RWPE2 (cell line): Measurements from ENCODE around the gene NIP7.

ENCODE experiments used
- ATAC-seq: fragments of 200-7000 bp; cut with Tn5 transposase; 3 replicates; pipeline ENCODE4 v1.9.1; 2021; ENCODE audit warnings: low read depth
- DNase-seq: peaks from one replicate; pipeline ENCODE4 v3.0.0-alpha.2; 2020; ENCODE audit warnings: low spot score
- H3K27ac ChIP-seq: fragments of 450-650 bp; 2 replicates; pipeline ENCODE4 v1.5.1; 2017; ENCODE audit warnings: mild to moderate bottlenecking; ENCODE audit not compliant: poor library complexity, severe bottlenecking
- H3K27me3 ChIP-seq: fragments of 250-450 bp; sonication (Bioruptor Pico); 2 replicates; pipeline ENCODE4 v1.5.1; 2021; ENCODE audit warnings: mild to moderate bottlenecking, moderate library complexity; ENCODE audit not compliant: insufficient read depth, poor library complexity, severe bottlenecking
- H3K36me3 ChIP-seq: fragments of 250-450 bp; sonication (Bioruptor Pico); 2 replicates; pipeline ENCODE4 v1.5.1; 2020; ENCODE audit warnings: low read depth, mild to moderate bottlenecking, moderate library complexity
- H3K4me1 ChIP-seq: fragments of 250-450 bp; sonication (Bioruptor Pico); 2 replicates; pipeline ENCODE4 v1.5.1; 2021; ENCODE audit warnings: mild to moderate bottlenecking, moderate library complexity; ENCODE audit not compliant: insufficient read depth, poor library complexity, severe bottlenecking
- H3K4me3 ChIP-seq: fragments of 250-450 bp; sonication (Bioruptor Pico); 2 replicates; pipeline ENCODE4 v1.5.1; 2021; ENCODE audit warnings: mild to moderate bottlenecking, moderate library complexity; ENCODE audit not compliant: severe bottlenecking
- H3K9me3 ChIP-seq: fragments of 250-450 bp; sonication (Bioruptor Pico); 2 replicates; pipeline ENCODE4 v1.5.1; 2021; ENCODE audit warnings: mild to moderate bottlenecking, moderate library complexity; ENCODE audit not compliant: severe bottlenecking
- TF ChIP-seq, protein P1 (sequence below): fragments of 450-650 bp; IDR thresholded peaks from one replicate; pipeline ENCODE4 v1.5.1; 2017; ENCODE audit warnings: mild to moderate bottlenecking, moderate library complexity; ENCODE audit not compliant: poor library complexity, severe bottlenecking

The NIP7 gene

DNA sequence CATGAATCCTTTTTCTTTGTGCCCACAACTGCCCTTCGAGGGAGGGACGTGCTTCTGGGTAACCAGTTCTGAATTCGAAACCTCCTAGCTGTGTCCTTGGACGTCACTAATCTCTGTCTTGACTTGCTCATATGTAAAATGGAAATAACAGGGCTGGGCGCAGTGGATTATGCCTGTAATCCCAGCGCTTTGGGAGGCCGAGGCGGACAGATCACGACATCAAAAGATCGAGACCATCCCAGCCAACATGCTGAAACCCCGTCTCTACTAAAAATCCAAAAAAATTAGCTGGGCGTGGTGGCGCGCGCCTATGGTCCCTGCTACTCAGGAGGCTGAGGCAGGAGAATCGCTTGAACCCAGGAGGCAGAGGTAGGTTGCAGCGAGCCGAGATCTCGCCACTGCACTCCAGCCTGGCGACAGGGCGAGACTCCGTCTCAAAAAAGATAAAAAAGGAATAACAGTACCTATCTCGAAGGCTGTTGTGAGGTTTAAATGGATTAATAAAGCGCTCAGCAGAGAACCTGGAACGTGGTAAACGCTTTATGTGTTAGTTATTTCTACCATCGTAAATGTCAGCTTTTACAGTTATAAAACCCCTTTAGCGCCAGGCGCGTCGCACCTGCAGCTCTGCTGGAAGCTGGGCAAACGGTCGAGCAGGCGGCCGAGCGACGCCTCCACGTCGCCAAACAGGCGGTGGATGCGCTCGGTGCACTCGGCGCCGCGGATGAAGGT, 849 bp upstream of the NIP7 start:
- TF ChIP-seq, protein P1, sequence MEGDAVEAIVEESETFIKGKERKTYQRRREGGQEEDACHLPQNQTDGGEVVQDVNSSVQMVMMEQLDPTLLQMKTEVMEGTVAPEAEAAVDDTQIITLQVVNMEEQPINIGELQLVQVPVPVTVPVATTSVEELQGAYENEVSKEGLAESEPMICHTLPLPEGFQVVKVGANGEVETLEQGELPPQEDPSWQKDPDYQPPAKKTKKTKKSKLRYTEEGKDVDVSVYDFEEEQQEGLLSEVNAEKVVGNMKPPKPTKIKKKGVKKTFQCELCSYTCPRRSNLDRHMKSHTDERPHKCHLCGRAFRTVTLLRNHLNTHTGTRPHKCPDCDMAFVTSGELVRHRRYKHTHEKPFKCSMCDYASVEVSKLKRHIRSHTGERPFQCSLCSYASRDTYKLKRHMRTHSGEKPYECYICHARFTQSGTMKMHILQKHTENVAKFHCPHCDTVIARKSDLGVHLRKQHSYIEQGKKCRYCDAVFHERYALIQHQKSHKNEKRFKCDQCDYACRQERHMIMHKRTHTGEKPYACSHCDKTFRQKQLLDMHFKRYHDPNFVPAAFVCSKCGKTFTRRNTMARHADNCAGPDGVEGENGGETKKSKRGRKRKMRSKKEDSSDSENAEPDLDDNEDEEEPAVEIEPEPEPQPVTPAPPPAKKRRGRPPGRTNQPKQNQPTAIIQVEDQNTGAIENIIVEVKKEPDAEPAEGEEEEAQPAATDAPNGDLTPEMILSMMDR, result no peak
- Histone ChIP-seq H3K4me1 (peaks cover 14% of the 10 kb centered on the region), H3K36me3 (peaks cover 64% of the 10 kb centered on the region)

DNA sequence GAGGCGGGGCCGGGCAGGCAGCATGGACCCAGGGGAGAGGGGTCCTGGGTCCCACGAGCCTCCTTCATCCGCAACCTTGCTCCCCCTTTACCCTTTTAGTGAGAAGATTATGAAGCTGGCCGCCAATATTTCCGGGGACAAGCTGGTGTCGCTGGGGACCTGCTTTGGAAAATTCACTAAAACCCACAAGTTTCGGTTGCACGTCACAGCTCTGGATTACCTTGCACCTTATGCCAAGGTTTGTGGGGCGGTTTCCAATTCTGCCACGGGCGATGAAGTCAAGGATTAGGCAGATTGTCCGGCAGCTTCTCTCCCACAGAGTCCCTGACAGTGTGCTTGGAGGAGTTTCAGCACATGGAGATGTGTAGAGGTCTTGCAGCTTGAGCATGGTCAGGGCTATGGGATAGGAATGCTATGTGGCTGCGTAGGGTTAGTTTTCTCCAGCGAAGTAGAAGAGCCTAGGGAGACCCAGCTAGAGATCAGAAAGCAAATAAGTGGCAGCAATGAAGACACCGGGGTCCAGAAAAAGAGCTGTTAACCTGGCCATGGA, 598 bp downstream of the NIP7 start:
- H3K9me3 ChIP-seq, result no peaks in the 10 kb centered on the region
- no peak for DNase-seq
- peak overlapping the region; percentile 52 for H3K27ac ChIP-seq
- no peak for ATAC-seq
- H3K4me3 ChIP-seq, result peak overlapping the region; percentile 62
- TF ChIP-seq, protein P1, result no peak
- H3K27me3 ChIP-seq, result no peaks in the 10 kb centered on the region
- H3K36me3 ChIP-seq, result peaks cover 56% of the 10 kb centered on the region
- H3K4me1 ChIP-seq, result peaks cover 14% of the 10 kb centered on the region

More for the DNA sequence above, 849 bp upstream of the NIP7 start:
- peak overlapping the region; percentile 52 for H3K27ac ChIP-seq
- no peaks in the 10 kb centered on the region for H3K9me3 ChIP-seq
- peak overlapping the region; percentile 62 for H3K4me3 ChIP-seq
- ATAC-seq (no peak), DNase-seq (no peak)
- H3K27me3 ChIP-seq, result no peaks in the 10 kb centered on the region

DNA sequence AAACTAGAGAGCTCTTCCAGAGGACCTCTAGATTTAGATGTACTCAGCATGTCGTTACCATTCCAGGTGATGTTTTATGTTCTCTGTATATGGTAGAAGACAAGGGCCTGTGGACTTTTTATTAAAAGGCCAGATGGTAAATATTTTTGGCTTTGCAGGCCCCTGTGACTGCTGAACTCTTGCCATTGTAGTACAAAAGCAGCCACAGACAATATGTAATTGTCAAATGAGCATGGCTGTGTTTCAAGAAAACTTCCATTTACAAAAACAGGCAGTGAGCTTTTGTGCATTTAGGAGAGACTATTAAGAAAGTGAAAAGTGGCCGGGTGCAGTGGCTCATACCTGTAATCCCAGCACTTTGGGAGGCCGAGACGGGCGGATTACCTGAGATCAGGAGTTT, 4.6 kb downstream of the NIP7 start:
- TF ChIP-seq, protein P1, result no peak

DNA sequence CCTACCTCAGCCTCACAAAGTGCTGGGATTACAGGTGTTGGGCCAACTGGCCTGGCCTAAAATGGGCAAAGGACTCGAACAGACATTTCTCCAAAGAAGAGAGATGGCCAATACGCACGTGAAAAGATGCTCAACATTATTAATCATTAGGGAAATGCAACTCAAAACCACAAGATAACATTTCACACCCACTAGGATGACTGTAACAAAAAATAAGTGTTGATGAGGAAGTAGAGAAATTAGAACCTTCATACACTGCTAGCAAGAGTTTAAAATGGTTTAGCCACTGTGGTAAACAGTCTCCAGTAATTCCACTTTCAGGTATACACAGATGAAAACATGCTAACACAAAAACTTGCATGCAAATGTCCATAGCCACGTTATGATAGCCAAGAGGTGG, 6.4 kb downstream of the NIP7 start:
- DNase-seq (no peak), ATAC-seq (no peak)
- Histone ChIP-seq H3K9me3 (no peaks in the 10 kb centered on the region), H3K27me3 (no peaks in the 10 kb centered on the region), H3K27ac (no peak overlapping the region), H3K4me3 (no peak overlapping the region), H3K4me1 (peaks cover 4% of the 10 kb centered on the region), H3K36me3 (peaks cover 33% of the 10 kb centered on the region)
- TF ChIP-seq, protein P1, result no peak

More for the DNA sequence above, 4.6 kb downstream of the NIP7 start:
- Histone ChIP-seq H3K4me3 (no peak overlapping the region), H3K36me3 (peaks cover 38% of the 10 kb centered on the region), H3K27me3 (no peaks in the 10 kb centered on the region), H3K27ac (no peak overlapping the region), H3K9me3 (no peaks in the 10 kb centered on the region), H3K4me1 (peaks cover 8% of the 10 kb centered on the region)
- DNase-seq, result no peak
- ATAC-seq, result no peak

DNA sequence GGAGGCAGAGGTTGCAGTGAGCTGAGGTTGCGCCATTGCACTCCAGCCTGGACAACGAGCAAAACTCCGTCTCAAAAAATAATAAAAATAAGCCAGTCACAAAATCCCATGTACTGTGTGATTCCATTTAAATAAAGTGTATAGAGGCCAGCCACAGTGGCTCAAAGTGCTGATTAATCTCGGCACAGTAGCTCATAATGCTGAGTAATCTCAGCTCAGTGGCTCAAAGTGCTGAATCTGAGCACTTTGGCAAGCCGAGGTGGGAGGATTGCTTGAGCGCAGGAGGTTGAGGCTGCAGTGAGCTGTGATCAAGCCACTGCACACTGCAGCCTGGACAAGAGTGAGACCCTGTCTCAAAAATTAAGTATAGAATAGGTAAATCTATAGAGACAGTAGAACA, 7.1 kb downstream of the NIP7 start:
- H3K4me3 ChIP-seq, result no peak overlapping the region
- no peaks in the 10 kb centered on the region for H3K27me3 ChIP-seq
- no peaks in the 10 kb centered on the region for H3K4me1 ChIP-seq
- DNase-seq (no peak), ATAC-seq (0 out of 3 replicates have a peak, but pooled peaks have one; percentile 17)
- no peak overlapping the region for H3K27ac ChIP-seq
- H3K9me3 ChIP-seq, result no peaks in the 10 kb centered on the region
- H3K36me3 ChIP-seq, result peaks cover 26% of the 10 kb centered on the region
- TF ChIP-seq, protein P1, result no peak
